Fibroblast of the aortic adventitia (primary cell): ENCODE results near the gene P2RX2. TPM values are rescaled to one million over a fixed set of nuclear protein-coding genes. Genes with fewer than 3 reads are reported as not detected.
A peak's percentile ranks its signal among the peaks of the same experiment; 100 is the strongest.

ENCODE experiments used
- DNase-seq: peaks from one replicate; pipeline ENCODE4 v3.0.0-alpha.2; 2010; ENCODE audit warnings: low read depth
- H3K4me3 ChIP-seq: 2 replicates; pipeline ENCODE4 v1.5.1; 2011; ENCODE audit warnings: low read depth, mild to moderate bottlenecking, control low read depth, low read length, moderate library complexity
- total RNA-seq: library from RNA; depleted of rRNA; stranded (reverse); fragments of >200 nt; gene quantifications from 2 replicates; pipeline ENCODE4 v1.2.3, GENCODE V29; 2012; ENCODE audit warnings: low replicate concordance
- TF ChIP-seq, protein P1 (sequence below): IDR thresholded peaks from 2 replicates; pipeline ENCODE4 v1.5.1; 2011; ENCODE audit warnings: mild to moderate bottlenecking, low read length, control low read depth, inconsistent platforms; ENCODE audit not compliant: insufficient read depth

The P2RX2 gene
- total RNA-seq, 1 donor = not detected

DNA sequence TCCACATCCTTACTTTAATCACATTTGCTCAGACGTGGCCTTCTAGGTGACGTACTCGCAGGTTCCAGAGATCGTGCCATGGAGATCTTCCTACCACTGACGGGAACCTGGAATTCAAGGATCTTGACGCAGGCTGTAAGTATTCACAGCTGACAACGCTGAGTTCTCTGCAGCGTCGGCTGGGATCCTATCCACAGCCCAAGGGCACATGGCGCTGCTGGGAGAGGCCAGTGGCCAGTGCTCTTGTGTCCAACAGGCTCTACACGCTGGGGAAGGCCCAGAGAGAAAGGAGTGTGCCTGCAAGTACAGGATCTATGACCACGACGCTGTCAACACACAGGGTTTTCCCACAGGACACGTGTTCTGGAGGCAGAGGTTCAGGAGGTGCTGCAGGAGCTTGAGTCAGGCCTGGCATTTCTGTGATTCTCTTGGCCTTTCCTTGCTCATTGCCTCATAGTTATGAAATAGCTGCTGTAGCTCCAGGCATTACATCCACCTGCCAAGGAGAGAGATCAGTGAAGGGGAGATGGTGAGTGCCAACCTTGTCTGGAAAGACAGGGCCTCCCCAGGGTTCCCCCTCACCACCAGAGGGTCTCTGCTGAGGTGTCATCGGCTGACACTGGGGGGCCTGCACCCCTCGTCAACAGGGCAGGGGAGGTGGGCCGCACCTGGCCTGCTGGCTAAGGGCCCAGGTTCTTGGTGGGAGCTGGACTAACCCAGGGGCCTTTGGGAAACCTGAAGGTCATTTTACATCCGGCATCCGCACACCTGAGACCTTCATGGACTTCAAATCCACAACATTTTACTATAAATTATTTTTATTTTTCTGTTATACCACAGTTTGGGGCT, 29.5 kb upstream of the P2RX2 start:
- TF ChIP-seq, protein P1, sequence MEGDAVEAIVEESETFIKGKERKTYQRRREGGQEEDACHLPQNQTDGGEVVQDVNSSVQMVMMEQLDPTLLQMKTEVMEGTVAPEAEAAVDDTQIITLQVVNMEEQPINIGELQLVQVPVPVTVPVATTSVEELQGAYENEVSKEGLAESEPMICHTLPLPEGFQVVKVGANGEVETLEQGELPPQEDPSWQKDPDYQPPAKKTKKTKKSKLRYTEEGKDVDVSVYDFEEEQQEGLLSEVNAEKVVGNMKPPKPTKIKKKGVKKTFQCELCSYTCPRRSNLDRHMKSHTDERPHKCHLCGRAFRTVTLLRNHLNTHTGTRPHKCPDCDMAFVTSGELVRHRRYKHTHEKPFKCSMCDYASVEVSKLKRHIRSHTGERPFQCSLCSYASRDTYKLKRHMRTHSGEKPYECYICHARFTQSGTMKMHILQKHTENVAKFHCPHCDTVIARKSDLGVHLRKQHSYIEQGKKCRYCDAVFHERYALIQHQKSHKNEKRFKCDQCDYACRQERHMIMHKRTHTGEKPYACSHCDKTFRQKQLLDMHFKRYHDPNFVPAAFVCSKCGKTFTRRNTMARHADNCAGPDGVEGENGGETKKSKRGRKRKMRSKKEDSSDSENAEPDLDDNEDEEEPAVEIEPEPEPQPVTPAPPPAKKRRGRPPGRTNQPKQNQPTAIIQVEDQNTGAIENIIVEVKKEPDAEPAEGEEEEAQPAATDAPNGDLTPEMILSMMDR = no peak
- no peak for DNase-seq
- no peak overlapping the region for H3K4me3 ChIP-seq

- no peak overlapping the region for H3K4me3 ChIP-seq
- DNase-seq = no peak
- TF ChIP-seq, protein P1 = no peak
Measured at GRCh38 chr12:132591107-132591935, 27.3 kb upstream of the P2RX2 start.

DNA sequence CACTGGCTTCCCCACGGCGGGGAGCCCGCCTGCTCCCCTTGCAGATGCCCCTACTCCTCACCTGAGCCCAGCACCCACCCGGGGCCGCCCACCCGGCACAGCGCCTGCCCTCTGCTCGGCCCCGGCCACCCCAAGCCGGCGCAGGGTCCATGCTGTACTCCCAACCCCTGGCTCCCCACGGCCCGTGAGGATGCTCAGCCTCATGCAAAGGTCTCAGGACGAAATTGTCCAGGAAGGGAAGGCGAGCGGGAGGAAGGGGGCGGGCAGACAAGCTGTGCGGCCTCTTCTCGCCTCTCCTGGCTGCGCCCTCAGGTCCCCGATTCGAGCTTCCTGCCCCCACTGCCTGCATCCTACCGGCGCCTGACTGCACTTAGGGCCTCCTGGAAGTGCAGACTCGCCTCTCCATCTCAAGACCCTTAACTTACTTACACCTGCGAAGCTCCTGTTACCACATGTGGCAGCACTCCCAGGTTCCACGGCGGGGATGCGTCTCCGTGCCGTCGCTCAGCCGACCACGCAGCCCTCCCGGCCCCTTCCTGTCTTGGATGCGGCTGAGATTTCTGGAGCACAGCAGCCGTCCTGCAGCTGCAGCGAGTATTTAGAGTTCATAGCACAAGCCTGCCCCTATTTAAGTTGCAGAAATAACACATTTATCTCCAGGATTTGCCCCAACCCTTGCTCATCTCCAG, 26.1 kb upstream of the P2RX2 start:
- DNase-seq = no peak
- no peak overlapping the region for H3K4me3 ChIP-seq
- TF ChIP-seq, protein P1 = no peak

- TF ChIP-seq, protein P1 = no peak
- H3K4me3 ChIP-seq = no peak overlapping the region
- DNase-seq = no peak
Measured at GRCh38 chr12:132593071-132593470, 25.5 kb upstream of the P2RX2 start.

- TF ChIP-seq, protein P1 = no peak
- no peak overlapping the region for H3K4me3 ChIP-seq
- DNase-seq = no peak
Measured at GRCh38 chr12:132593521-132593920, 25.1 kb upstream of the P2RX2 start.

GRCh38 chr12:132593938-132594358, 24.6 kb upstream of the P2RX2 start:
- H3K4me3 ChIP-seq = no peak overlapping the region
- TF ChIP-seq, protein P1 = no peak
- DNase-seq = peak; percentile 88
